ENCODE measurements around the gene SMAD6.

Gene SMAD6

GRCh38 chr15:66778314-66778665 lies 76.3 kb downstream of the SMAD6 start:
- DNase-seq, result no peak

- no peak for DNase-seq
Observed at GRCh38 chr15:66778716-66779115, 76.7 kb downstream of the SMAD6 start.

GRCh38 chr15:66779331-66780009 lies 77.4 kb downstream of the SMAD6 start:
- DNase-seq, result no peak

- DNase-seq, result no peak
Observed at GRCh38 chr15:66780172-66780972, 78.3 kb downstream of the SMAD6 start.

GRCh38 chr15:66780973-66781718 lies 79.1 kb downstream of the SMAD6 start:
- DNase-seq, result no peak

- DNase-seq, result no peak
Observed at GRCh38 chr15:66782785-66783184, 80.7 kb downstream of the SMAD6 start.

GRCh38 chr15:66783314-66783713 lies 81.3 kb downstream of the SMAD6 start:
- no peak for DNase-seq

- DNase-seq, result no peak
Observed at GRCh38 chr15:66783725-66784124, 81.7 kb downstream of the SMAD6 start.

- DNase-seq, result no peak
Observed at GRCh38 chr15:66784174-66784573, 82.1 kb downstream of the SMAD6 start.

- DNase-seq, result no peak
Observed at GRCh38 chr15:66785637-66786036, 83.6 kb downstream of the SMAD6 start.

GRCh38 chr15:66786222-66786621 lies 84.2 kb downstream of the SMAD6 start:
- no peak for DNase-seq

- no peak for DNase-seq
Observed at GRCh38 chr15:66786708-66787488, 84.9 kb downstream of the SMAD6 start.

GRCh38 chr15:66787489-66787871 lies 85.4 kb downstream of the SMAD6 start:
- DNase-seq, result no peak

GRCh38 chr15:66788024-66788423 lies 86.0 kb downstream of the SMAD6 start:
- DNase-seq, result no peak

- DNase-seq, result no peak
Observed at GRCh38 chr15:66789029-66790025, 87.3 kb downstream of the SMAD6 start.

- no peak for DNase-seq
Observed at GRCh38 chr15:66795851-66796250, 93.8 kb downstream of the SMAD6 start.

GRCh38 chr15:66796343-66796742 lies 94.3 kb downstream of the SMAD6 start:
- DNase-seq, result no peak

GRCh38 chr15:66797921-66798320 lies 95.9 kb downstream of the SMAD6 start:
- no peak for DNase-seq

- DNase-seq, result no peak
Observed at GRCh38 chr15:66798426-66799061, 96.5 kb downstream of the SMAD6 start.

- no peak for DNase-seq
Observed at GRCh38 chr15:66799242-66799641, 97.2 kb downstream of the SMAD6 start.

GRCh38 chr15:66800584-66801235 lies 98.7 kb downstream of the SMAD6 start:
- DNase-seq, result no peak
